HG03025 (cell line): ENCODE measurements around the gene P4HB.

Experiments
- ATAC-seq: cut with Tn5 transposase; IDR thresholded peaks from one replicate; pipeline ENCODE4 v1.9.1; 2021; ENCODE audit warnings: mild to moderate bottlenecking, moderate library complexity; ENCODE audit not compliant: unreplicated experiment, low FRiP score

P4HB gene

DNA sequence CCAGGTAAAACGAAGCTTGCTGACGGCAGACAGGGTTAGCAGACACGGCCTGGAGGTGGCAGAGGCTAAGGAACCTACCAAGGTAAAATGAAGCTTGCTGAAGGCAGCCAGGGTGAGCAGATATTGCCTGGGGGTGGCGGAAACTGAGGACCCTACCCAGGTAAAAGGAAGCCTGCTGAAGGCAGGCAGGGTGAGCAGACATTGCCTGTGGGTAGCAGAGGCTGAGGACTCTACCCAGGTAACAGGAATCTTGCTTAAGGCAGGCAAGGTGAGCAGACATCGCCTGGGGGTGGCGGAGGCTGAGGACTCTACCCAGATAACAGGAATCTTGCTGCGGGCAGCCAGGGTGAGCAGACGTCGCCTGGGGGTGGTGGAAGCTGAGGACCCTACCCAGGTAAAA, 59.0 kb downstream of the P4HB start:
- ATAC-seq = no peak

DNA sequence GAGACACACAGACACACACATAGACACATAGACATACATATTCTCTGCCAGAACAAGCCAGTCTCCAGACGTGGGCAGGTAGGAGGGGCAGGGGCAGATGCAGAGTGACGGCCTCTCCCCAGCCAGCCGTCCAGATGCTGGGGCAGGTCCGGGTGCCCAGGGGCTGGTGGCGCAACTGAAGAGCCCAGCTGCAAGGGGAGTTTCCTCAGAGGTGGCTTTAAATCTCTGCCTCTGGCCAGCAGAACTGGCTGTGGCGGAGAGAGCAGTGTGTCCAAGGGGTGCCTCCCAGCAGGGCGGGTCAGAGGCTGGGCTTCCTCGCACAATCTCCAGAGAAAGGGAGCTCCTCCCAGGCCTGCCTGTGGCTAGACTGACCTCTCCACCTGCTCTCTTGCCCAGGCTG, 65.8 kb downstream of the P4HB start:
- no peak for ATAC-seq

DNA sequence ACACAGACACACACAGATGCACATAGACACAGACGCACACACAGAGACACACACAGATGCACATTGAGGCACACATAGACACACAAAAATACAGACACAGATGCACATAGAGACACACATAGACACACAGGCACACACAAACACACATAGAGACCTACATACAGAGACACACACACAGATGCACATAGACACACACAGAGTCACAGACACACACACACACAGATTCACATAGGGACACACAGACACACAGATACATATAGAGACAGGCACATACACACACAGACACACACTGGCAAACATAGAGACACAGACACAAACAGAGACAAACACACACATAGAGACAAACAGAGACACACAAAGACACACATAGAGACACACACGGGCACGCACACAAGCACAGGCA, 66.3 kb downstream of the P4HB start:
- ATAC-seq = no peak
